NCI-H1105 (cell line): Measurements from ENCODE around the gene CHMP4B.

Experiments used
- DNase-seq: peaks from one replicate; lab custom pipeline; 2025; lab: John Stamatoyannopoulos, UW

CHMP4B gene

DNA sequence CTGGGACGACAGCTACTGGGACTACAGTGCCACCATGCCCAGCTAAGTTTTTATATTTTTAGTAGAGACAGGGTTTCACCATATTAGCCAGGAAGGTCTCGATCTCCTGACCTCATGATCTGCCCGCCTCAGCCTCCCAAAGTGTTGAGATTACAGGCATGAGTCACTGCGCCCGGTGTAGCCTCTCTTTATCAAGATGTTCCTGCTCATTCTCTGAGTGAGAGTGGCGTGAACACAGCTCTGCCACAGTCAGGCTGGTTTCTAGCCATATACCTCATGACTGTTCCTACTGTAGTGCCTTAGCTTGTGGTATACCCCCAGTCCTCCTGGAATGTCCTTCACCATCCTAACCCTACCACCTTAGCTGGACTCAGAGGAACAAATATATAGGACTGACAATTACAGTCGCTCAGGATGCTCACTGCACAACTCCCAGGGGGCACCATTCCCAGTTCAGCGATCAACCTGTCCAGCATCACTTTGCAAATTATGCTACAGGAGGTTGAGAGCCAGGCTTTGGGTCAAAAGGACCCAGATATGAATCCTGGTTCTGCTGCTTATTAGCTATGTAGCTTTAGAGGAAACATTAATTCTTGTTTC is 86.3 kb downstream of the CHMP4B start:
- DNase-seq: no peak

DNA sequence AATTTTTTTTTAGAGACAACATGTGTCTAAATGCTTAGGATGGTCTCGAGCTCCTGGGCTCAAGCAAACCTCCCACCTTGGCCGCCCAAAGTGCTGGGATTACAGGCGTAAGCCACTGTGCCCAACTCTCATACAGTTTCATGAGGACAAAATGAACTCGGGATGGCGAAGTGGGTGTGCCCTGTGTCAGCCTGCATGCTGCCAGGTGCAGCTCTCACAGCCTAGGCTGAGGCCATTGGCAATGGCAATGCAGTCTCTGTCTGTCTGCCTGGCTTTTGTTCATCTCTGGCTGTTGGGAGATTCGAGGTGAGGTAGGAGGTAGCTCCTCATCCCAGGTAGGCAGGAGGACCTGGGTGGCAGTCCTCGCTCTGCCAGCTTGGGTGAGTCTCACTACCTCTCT is 88.0 kb downstream of the CHMP4B start:
- DNase-seq: no peak

DNA sequence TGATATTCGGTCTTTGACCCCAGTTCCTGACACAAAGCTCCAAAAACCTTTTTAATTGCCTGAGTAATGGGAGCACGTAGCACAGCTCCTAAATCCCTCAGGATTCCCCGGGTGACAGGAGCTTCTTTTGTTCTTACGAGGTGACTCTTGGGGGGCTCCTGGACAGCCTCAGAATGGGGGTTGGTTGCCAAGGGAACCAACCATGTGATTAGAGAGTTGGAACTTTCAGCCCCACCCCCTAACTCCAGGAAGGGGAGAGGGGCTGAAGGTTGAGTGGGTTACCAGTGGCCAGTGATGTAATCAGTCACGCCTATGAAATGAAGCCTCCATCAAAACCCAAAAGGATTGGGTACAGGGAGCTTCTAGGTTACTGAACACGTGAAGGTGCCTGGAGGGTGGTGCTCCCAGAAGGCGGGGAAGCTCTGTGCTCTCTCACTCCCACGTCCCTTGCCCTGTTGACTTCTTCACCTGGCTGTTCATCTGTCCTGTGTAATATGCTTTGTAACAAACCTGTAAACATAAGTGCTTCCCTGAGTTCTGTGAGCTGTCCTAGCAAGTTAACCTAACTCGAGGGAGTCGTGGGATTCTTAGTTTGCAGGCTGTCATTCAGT is 89.5 kb downstream of the CHMP4B start:
- DNase-seq: no peak

DNA sequence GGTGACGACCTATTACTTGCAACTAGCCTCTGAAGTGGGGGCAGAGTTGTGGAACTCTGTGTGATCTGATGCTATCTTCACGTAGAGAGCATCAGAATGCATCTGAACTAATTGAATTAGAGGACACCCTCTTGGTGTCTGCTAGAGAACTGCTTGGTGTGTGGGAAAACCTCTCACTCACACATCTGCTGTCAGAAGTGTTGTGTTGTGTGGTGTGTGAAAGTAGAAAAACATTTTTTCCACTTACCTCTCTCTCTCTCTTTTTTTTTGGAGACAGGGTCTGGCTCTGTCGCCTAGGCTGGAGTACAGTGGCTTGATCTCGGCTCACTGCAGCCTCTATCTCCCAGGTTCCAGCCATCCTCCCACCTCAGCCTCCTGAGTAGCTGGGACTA is 90.0 kb downstream of the CHMP4B start:
- DNase-seq: no peak

DNA sequence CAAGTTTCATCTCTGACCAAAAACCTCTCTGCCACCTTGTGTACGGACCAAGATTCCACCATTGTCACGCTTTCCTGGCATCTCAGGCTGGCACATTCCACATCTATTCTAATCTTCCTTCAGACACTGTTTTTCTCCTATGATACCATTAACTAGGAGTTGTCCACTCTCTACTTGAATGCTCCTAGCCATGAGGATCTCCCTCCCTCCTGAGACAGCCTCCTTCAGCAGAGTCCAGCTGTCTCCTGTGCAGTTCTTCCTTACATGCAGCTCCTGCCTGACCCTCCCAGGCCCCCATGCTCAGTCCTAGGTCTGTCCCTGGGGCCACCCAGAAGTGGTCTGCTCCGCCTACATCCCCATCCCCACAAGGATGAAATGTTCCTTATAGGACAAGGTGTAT is 90.9 kb downstream of the CHMP4B start:
- DNase-seq: no peak
